HG02840 (cell line): Measurements from ENCODE around the gene TMEM165.
"Not testable (repeated sequence)": the region's sequence is repeated elsewhere in the genome, so short reads cannot be mapped to it uniquely, and the experiment has no call there.

Experiments used
- ATAC-seq: cut with Tn5 transposase; IDR thresholded peaks from one replicate; pipeline ENCODE4 v1.9.1; 2021; ENCODE audit warnings: mild to moderate bottlenecking, moderate library complexity, moderate number of reproducible peaks; ENCODE audit not compliant: unreplicated experiment, low FRiP score

The TMEM165 gene, protein sequence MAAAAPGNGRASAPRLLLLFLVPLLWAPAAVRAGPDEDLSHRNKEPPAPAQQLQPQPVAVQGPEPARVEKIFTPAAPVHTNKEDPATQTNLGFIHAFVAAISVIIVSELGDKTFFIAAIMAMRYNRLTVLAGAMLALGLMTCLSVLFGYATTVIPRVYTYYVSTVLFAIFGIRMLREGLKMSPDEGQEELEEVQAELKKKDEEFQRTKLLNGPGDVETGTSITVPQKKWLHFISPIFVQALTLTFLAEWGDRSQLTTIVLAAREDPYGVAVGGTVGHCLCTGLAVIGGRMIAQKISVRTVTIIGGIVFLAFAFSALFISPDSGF

DNA sequence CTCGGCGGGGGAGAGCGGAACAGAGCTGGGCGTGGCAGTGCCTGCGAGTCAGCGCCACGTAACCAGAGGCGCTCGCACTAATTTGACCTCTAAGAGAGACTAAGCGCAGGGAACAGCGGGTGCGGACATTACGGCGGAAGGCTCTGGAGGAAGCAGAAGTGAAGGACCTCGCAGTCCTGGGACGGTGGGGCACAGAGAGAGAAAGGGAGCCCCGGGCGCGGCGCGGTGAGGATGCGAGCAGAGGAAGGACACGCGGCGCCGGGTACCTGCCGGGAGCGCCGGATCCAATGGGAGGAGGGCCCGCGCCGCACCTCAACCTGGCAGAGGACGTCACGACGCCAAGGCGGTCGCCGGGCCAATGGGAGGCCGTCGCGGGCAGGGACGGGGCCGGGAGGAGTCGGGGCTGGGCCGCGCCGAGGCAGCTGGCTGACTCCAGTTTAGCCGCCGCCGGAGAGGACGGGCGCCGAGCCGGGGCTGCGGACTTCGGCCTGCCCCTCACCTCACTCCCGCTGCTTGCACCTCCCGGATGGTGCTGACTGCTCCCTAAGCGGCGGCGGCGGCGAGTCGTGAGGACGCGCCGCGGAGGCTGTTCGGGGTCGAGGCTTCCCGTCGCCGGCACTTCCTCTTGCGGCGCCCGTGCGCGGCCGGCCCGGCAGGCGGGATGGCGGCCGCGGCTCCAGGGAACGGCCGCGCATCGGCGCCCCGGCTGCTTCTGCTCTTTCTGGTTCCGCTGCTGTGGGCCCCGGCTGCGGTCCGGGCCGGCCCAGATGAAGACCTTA lies at the start of gene TMEM165:
TSS of gene TMEM165 (plus strand) at position 429 of the 779 bp plus-strand sequence. CDS start at position 662, 233 bp downstream.
- peak; percentile 93 for ATAC-seq

DNA sequence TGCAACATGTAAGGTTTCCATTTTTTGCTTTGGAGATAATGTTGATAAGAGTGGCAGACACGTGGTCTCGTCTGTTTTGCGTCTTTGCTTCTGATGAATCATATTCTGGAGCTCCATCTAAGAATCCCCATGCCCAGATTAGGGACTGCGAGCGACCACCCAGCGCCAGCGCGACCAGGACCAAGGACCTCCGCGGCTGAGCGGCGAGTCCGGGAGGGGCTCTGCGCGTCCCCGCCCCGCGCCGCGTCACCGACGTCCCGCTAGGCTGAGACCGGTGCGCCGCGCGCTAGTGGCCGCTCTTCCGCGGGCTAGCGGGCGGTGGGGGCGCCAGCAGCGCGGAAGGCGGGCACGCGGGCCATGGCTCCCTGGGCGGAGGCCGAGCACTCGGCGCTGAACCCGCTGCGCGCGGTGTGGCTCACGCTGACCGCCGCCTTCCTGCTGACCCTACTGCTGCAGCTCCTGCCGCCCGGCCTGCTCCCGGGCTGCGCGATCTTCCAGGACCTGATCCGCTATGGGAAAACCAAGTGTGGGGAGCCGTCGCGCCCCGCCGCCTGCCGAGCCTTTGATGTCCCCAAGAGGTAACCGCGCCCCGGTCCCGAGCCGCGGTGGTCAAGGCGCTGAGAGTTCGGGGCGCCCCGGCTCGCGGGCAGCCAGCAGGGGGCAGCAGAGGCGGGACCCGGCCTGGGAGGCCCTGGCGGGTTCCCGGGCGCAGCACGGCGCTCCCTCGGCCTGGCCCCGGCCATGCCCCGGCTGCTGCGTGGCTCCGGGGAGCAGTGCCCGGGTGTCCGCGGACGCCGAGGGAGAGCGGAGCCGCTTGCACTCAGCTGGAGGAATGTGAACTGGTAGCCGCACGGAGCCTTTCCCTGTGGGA lies 49.5 kb upstream of the TMEM165 start, which contains the start of gene SRD5A3:
TSS of gene SRD5A3 (plus strand) at position 263 of the 871 bp plus-strand sequence. CDS start at position 358, 95 bp downstream.
- peak; percentile 96 for ATAC-seq

DNA sequence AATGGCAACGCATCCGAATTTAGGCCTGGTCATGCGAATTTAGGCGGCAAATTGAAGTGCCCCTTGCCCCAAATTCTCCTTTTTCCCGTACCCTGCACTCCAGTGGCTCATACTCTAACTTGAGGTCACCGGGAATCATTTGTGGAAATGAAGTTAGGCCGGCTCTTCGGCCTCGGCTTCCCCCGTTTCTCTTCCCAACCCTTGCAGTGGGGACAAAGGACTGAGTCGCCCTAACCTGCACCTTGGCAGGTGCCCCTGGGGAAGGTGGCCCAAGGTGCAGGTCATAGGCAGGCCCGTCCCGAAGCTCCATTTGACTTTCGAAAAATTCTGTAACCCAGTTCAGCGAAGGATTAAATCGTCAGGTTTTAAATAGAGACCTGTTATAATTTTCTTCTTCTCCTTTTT lies 48.9 kb upstream of the TMEM165 start:
- no peak for ATAC-seq

DNA sequence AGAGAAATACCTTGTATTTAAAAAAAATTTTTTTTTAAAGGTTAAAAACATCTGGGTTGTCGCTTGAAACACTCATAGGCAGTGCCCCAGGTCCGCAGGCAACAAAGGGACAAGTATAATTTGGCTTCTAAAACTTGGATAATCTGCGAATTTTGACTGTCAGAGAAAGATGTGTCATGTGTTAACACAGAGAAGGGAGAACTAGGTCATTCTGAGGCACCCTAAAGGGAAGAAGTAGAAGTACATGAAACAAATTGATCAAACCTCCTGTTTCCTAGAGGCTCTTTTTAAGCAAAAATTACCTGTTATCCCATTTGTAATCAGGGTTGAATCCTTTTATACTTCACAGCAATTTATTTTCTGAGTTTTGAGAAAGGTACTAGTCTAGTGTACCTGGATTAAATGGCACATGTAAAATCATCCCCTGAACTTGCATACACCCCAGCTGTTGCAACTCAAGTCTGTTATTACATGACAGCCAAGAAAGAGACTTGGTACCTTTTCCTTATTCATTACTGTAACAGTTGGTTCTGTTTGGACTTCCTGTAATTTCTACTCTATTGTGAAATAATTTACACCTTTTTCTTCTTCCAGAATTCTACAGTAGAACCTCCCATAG lies 48.0 kb upstream of the TMEM165 start:
- no peak for ATAC-seq

DNA sequence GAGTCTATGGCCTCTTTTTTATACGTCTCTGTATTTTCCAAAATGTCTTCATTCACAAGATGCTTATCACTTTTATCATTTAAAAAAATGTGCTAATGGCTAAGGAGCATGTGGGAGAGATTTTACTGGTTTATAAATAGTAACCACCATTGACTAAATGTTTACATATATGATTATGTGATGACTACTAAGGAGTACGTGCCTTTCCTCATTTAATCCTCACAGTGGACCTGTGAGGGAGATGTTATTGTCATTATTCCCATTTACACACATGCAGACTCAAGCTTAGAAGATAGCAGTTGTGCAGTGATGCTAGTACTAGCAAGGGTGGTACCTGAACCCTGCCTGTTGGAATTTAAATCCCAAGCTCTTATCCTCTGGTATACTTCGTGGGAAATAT lies 47.3 kb upstream of the TMEM165 start:
- no peak for ATAC-seq

DNA sequence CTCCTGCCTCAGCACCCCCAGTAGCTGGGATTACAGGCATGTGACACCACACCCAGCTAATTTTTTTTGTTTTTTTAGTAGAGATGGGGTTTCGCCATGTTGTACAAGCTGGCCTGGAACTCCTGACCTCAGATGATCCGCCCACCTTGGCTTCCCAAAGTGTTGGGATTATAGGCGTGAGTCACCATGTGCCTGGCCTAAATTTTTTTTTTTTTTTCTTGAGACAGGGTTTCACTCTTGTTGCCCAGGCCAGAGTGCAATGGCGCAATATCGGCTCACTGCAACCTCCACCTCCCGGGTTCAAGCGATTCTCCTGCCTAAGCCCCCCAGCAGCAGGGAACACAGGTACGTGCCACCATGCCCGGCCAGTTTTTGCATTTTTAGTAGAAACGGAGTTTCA lies 44.9 kb upstream of the TMEM165 start:
- ATAC-seq: not testable (repeated sequence)

DNA sequence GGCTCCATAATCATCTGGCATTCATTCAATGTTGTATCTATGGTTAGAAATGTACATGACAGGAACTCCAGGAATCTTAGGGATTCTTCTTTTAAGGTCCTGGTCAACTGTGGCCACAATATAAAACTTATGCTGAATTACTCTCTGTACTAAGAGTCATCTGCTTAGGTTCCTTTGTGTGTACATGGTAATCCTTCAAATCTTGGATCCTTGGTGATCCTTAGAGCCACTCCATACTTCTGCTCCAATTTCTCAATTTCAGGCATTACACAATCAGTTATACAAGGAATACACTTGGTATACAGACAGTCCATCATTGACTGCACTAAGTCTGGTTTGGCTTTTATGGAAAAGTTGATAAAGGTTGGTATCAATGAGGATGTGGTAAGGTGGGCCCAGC lies 43.9 kb upstream of the TMEM165 start:
- ATAC-seq: no peak

DNA sequence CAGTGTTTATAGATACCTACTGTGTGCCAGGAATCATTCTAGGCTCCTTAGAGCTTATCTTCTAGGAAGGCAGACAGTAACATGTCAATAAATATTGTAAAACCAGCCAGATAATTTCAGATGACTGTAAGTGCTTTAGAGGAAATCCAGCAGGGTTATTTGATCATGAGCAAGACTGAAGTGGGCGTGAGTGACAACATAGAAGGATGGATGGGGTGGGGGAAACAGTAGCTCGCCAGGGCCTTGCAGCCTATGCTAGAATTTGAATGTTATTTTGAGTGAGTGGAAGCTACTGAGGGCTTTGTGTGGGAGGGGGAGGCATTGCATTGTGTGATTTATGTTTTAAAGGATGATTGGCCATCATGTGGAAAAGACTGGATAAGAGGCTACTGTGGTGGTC lies 43.0 kb upstream of the TMEM165 start:
- ATAC-seq: no peak

DNA sequence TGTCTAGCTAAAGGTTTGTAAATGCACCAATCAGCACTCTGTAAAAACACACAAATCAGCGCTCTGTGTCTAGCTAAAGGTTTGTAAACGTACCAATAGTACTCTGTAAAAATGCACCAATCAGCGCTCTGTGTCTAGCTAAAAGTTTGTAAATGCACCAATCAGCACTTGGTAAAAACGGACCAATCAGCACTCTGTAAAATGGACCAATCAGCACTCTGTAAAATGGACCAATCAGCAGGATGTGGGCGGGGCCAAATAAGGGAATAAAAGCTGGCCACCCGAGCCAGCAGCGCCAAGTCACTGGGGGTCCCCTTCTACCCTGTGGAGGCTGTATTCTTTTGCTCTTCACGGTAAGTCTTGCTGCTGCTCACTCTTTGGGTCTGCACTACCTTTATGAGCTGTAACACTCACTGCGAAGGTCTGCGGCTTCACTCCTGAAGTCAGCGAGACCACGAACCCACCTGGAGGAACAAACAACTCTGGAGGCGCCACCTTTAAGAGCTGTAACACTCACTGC lies 42.5 kb upstream of the TMEM165 start:
- not testable (repeated sequence) for ATAC-seq

DNA sequence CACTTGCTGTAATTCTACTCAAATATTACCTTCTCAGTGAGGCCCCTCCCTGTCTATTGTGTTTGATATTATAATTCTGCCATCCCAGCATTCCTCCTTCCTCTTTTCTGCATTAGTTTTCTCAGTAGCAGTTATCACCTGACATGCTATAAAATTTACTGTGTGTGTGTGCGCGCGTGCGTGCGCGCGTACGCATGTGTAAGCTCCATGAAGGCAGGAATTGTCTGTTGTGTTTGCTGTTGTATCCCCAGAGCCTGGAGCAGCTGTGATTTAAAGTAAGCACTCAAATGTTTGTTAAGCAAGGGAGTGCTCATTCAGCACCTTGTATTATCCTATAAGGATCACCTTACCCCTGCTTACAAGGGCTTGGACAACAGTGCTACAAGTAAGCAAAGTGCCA lies 41.1 kb upstream of the TMEM165 start:
- no peak for ATAC-seq

DNA sequence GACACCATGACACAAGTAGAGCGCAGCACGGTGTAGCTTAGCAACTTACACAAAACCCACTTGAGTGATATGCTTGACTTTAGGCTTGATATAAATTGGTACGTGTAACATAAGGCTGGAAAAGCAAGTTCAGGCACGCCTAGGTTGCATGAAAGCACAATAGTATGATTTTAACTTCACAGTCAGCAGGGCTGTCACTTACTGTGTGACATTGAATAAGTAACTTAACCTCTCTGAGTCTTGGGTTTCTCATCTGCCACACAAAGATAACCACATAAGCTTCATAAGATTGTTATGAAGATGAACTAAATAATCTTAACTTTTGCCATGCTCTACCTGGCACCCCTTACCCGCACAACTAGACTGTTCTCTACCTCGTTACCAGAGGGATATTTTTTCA lies 40.2 kb upstream of the TMEM165 start:
- no peak for ATAC-seq

DNA sequence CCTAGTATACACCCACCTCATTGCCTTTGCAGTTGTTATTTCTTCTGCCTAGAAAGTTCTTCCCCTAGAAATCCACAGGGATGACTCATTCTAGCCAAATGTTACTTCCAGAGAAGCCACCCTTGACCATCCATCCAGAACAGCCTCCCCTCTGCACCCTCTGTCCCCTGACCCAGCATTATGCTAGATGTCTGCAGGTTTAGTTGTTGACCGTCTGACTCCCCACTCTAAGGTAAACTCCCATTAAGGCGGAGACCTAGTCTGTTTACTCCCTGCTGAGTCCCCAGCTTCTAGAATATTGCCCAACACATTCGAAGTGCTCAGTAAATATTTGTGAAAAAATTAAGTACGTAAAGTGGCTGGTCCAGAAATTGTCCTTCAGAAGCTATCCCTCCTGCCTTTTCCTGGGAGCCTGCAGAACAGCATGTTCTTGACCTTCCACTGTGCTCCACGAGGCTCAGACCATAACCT lies 38.7 kb upstream of the TMEM165 start:
- ATAC-seq: no peak

DNA sequence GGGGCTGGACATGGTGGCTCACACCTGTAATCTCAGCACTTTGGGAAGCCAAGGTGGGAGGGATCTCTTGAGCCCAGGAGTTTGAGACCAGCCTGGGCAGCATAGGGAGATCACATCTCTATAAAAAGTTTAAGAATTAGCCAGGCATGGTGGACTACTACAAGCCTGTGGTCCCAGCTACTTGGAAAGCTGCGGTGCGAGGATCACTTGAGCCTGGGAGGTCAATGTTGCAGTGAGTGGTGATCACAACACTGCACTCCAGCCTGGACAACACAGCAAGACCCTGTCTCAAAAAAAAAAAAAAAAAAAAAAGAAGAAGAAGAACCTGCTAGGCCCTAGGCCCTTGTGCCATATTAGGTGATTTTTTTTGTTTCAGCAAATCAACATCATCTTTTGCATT lies 37.5 kb upstream of the TMEM165 start:
- no peak for ATAC-seq

DNA sequence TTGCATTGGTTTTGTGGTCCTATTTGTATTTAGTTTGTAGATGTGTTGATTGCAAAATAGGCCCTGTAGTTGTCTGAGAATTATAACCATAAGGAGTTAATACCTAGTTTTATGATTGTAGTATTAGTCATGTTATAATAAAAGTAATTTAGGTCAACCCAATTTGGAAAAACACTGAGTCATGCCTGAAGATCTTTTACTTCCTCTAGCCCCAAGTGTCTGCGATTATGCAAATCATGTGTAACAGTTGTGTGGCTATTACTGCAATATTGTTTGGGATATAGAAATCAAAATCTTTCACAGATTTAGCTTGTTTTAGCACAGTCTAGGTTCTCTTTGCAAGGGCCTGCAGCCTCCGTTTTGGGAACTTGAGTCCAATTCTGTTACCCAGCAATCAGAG lies 37.1 kb upstream of the TMEM165 start:
- ATAC-seq: peak; percentile 79

DNA sequence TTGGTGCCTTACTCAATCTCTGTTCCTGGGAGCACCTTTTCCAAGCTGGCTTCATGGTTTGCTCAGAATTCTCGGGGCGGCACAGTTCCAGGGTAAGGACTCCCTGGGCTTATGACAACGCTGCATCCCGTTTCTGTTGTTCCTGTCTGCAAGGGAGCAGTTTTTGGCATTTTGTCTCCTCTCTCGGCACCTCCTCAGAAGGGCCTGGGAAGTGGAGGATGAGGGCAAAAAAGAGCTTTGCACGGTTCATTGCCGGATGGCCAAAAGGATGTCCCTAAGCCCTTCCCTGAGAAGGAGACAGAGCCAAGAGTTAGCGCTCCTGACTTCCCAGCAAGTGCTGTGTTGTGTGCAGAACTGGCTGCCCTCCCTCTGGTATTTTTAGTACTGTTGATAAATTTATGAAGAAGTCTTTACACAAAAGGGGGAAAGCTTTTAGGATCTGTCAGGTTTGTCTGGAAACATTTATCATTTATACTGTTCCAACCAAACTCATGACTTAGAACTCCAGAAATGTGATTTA lies 36.3 kb upstream of the TMEM165 start:
- no peak for ATAC-seq

DNA sequence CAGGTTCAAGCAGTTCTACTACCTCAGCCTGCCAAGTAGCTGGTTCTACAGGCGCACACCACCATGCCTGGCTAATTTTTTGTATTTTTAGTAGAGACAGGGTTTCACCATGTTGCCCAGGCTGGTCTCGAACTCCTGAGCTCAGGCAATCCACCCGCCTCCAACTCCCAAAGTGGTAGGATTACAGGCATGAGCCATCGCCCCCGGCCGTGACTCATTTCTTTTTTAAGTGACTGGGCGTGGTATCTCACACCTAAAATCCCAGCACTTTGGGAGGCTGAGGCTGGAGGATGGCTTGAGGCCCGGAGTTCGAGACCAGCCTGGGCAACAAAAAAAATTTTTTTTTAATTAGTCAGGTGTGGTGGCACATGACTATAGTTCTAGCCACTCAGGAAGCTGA lies 32.8 kb upstream of the TMEM165 start:
- ATAC-seq: not testable (repeated sequence)

DNA sequence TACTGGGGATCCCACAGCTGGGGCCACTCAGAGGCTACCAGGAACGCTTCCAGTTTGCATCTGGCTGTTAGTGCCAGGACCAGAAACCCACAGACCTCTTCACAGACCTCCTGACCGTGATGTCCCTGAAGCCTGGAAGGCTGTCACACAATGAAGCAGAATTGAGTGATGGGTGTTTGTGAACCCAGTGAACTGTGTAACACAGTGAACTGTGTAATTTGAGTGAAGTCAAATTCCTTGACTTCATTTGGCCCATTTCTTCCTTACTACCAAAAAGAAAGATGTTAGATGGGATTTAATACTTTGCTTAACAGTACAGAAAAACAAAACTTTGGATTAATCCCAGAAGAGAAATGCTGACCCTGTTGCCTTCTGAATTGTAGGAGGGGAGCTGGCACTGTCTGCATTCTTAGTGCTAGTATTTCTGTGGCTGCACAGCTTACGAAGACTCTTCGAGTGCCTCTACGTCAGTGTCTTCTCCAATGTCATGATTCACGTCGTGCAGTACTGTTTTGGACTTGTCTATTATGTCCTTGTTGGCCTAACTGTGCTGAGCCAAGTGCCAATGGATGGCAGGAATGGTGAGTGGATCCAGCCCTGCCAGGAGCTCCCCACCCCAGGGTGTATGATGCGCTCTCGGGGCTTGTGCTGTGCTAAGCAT lies 31.9 kb upstream of the TMEM165 start:
- no peak for ATAC-seq

DNA sequence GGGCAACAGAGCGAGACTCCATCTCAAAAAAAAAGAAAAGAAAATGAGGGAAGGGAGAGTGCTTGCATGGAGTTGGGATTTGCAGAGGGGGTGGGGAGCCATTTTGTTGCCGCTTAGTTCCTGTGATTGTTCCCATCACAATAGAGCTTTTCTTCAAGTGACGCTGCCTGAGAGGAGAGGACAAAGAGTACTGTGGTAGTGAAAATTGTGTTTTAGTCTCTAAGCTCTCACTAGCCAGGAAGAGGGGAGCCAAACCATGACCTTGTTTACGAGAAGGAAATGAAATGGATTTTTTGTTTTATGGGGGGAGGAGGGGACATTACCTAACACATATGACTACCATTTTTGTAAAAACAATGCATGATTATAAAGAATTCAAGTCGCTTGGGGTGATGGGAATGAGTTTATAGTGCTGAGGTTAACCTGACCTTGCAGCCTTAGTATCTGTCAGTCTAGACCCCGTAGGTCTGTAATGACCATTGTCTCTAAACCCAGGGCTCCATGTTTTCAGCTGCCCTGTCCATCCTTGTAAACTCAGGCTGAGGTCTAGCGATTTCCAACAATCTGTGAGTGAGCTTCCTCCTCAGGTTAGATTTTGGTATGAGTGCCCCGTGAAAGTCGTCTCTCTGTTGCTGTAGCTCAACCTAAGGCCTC lies 30.9 kb upstream of the TMEM165 start:
- no peak for ATAC-seq

DNA sequence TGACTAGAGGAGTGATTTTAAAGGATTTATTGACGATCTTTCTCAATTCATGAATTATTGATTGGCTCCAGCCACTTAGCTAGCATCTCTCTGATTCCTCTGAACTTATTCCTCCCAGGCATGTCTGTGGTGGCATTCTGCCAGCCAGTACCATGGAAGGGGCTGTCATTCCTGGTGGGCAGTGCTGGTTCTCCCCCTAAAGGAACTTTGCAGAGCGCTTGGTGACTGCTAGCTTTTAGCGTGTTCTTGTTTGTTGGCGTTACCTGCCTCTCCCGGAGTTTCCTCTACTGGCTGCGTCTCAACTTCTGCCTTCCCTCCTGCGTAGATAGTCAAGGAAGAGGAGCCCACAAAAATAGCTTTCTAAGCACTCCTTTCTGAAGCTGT lies 30.4 kb upstream of the TMEM165 start:
- ATAC-seq: no peak
